Fibroblast of mammary gland (primary cell): ENCODE measurements around the gene WRAP73.

Source experiments
- DNase-seq: peaks from one replicate; pipeline ENCODE4 v3.0.0-alpha.2; 2010; ENCODE audit warnings: low read depth
- H3K4me3 ChIP-seq: 2 replicates; pipeline ENCODE4 v1.5.1; 2011; ENCODE audit warnings: low read depth, mild to moderate bottlenecking, low read length, moderate library complexity; ENCODE audit not compliant: control insufficient read depth
- TF ChIP-seq, protein P1 (sequence below): conservative IDR thresholded peaks from 2 replicates; pipeline ENCODE4 v1.5.1; 2011; ENCODE audit warnings: low read depth, low read length, inconsistent platforms; ENCODE audit not compliant: control insufficient read depth, insufficient read depth

WRAP73 gene

DNA sequence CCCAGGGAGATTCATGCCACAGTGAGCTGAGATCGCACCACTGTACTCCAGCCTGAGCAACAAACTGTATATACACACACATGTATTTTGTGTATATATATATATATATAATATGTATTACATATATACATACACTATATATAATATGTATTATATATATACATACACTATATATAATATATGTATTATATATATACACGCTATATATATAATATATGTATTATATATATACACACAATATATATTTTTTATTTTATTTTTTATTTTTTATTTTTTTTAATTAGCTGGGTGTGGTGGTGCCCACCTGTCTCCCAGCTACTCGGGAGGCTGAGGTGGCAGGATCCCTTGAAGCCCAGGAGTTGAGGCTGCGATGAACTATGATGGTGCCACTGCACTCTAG is 11.7 kb upstream of the WRAP73 start:
- H3K4me3 ChIP-seq = no peak overlapping the region
- TF ChIP-seq, protein P1, sequence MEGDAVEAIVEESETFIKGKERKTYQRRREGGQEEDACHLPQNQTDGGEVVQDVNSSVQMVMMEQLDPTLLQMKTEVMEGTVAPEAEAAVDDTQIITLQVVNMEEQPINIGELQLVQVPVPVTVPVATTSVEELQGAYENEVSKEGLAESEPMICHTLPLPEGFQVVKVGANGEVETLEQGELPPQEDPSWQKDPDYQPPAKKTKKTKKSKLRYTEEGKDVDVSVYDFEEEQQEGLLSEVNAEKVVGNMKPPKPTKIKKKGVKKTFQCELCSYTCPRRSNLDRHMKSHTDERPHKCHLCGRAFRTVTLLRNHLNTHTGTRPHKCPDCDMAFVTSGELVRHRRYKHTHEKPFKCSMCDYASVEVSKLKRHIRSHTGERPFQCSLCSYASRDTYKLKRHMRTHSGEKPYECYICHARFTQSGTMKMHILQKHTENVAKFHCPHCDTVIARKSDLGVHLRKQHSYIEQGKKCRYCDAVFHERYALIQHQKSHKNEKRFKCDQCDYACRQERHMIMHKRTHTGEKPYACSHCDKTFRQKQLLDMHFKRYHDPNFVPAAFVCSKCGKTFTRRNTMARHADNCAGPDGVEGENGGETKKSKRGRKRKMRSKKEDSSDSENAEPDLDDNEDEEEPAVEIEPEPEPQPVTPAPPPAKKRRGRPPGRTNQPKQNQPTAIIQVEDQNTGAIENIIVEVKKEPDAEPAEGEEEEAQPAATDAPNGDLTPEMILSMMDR = no peak
- DNase-seq = no peak

DNA sequence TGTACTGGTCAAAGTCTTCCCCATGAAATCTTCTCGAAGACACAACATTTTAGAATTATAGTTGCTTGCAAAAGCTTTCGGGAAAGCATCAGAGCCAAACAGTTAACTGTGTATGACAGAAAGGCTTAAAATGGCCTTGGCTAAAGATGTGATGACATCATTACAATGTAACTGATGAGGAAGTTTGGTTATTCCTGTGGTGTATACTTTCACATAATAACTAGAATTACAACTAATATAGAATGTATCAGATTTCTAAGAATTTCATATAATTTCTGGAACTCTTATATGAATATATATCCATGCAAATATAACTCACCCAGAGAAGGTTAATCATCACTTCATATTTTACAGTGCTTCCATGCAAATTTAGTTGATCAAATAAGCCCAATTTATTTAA is 10.8 kb upstream of the WRAP73 start:
- TF ChIP-seq, protein P1 = no peak
- no peak for DNase-seq
- H3K4me3 ChIP-seq = no peak overlapping the region

DNA sequence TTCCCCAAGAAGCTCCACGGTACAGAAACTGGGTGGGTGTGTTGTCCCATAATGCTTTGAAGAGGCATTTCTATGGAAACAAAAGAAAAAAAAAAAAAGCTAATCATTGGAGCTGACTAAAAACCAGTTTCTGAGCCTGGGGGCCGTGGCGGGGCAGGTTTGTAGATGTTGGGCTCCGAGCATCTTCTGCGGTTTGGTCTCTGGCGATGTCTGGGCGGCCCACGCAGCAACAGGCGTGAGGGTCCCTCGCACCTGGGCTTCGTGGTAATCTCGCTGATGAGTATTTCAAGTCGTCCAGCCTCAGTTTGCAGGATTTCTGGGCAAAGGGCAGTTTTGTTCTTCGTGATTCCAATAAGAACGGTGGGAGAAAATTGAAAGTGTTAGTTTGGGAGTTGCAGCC is 9.2 kb upstream of the WRAP73 start:
- H3K4me3 ChIP-seq = no peak overlapping the region

DNA sequence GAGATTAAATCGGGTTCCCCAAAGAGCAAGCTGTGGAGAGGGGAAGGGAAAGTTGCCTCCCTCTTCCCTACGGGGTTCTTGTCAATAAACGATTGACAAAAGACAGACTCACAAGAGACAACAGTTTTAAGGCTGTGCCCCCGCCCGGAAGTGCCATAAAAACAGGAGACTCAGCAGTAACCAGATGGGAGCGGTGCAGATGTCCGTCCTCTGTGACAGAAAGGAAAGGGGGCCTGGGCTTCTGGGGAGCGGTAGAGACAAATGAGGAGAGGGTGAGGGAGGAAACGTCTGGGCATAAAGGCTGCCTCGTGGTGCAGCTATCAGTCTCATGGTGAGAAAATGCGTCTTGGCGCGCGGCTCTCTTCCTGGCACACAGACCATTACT is 8.3 kb upstream of the WRAP73 start:
- H3K4me3 ChIP-seq = no peak overlapping the region
- TF ChIP-seq, protein P1 = no peak
- DNase-seq = no peak

More for the DNA sequence above, 9.2 kb upstream of the WRAP73 start:
- DNase-seq = no peak
- TF ChIP-seq, protein P1 = no peak

DNA sequence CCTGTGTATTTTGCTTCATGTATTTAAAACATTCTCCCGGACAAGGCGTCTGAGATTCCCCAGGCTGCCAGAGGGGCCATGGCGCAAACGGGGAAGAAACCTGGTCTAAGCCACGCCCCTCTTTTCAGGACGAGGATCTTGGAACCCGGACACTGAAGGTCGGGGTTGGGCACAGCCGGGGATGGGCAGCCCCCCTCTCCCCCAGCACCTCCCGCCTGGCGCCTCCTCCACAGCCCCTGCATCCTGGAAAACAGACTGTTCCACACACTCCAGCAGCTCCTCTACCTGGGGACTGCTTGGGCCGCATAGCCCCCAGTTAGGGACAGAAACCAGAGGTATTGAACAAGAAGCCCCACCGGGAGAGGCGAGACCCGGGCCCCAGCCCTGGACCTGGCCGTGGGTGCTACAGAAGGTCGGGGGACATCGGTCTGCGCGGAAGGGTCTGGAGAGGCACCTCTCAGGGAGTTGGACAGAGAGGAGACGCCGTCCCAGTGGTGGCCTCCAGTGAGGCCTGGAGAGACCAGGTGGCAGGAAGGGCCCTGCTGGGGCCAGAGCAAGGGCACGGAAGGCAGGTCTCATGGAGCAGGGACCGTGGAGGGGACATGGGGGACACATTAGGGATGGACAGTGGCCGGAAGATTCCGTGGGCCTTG is 7.8 kb upstream of the WRAP73 start:
- no peak overlapping the region for H3K4me3 ChIP-seq
- TF ChIP-seq, protein P1 = no peak
- no peak for DNase-seq

DNA sequence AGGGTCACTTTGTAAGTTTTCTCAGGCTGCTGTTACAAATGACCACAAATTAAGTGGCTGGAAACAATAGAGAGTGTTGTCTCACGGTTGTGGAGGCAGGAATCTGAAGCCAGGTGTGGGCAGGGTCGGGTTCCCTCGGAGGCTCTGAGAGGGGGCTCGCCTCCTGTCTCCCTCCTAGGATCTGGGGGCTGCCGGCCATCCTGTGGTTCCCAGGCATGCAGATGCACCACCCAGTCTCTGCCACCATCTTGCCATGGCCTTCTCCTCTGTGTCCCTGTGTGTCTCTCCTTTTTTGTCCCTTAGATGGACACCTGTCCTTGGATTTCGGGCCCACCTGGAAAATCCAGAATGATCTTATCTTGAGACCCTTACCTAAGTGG is 7.2 kb upstream of the WRAP73 start:
- no peak overlapping the region for H3K4me3 ChIP-seq
- no peak for DNase-seq
- TF ChIP-seq, protein P1 = no peak
